ENCODE measurements around the gene PGPEP1.

GRCh38 chr19:18345296-18345695, 4.9 kb downstream of the PGPEP1 start:
- TF ChIP-seq, protein P1, sequence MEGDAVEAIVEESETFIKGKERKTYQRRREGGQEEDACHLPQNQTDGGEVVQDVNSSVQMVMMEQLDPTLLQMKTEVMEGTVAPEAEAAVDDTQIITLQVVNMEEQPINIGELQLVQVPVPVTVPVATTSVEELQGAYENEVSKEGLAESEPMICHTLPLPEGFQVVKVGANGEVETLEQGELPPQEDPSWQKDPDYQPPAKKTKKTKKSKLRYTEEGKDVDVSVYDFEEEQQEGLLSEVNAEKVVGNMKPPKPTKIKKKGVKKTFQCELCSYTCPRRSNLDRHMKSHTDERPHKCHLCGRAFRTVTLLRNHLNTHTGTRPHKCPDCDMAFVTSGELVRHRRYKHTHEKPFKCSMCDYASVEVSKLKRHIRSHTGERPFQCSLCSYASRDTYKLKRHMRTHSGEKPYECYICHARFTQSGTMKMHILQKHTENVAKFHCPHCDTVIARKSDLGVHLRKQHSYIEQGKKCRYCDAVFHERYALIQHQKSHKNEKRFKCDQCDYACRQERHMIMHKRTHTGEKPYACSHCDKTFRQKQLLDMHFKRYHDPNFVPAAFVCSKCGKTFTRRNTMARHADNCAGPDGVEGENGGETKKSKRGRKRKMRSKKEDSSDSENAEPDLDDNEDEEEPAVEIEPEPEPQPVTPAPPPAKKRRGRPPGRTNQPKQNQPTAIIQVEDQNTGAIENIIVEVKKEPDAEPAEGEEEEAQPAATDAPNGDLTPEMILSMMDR (IDR thresholded peaks at IDR 0.05; ENCODE audit: poor library complexity, severe bottlenecking): no peak
- no peak for TF ChIP-seq RAD21 (conservative IDR thresholded peaks at IDR 0.05)
- TF ChIP-seq POLR2AphosphoS5 (IDR thresholded peaks at IDR 0.05): no peak
- no peak for TF ChIP-seq EZH2 (IDR thresholded peaks at IDR 0.05; ENCODE audit: borderline replicate concordance, insufficient read depth, low read length, poor library complexity, severe bottlenecking)
- TF ChIP-seq REST (IDR thresholded peaks at IDR 0.05; ENCODE audit: borderline replicate concordance): no peak
- no peak for TF ChIP-seq EP300 (conservative IDR thresholded peaks at IDR 0.05; ENCODE audit: poor library complexity, severe bottlenecking)
- TF ChIP-seq SMC3 (conservative IDR thresholded peaks at IDR 0.05; ENCODE audit: poor library complexity): no peak
- TF ChIP-seq TAF1 (IDR thresholded peaks at IDR 0.05; ENCODE audit: low read depth): no peak

All from neural cell (in vitro differentiated cells).